Activated CD4-positive, alpha-beta T cell treated with anti-CD3 and anti-CD28 coated beads, Interleukin-2, amount 50 U/mL, for 24 hours (primary cell): Measurements from ENCODE around the gene LTBP2.
"Not testable (repeated sequence)": the region's sequence is repeated elsewhere in the genome, so short reads cannot be mapped to it uniquely, and the experiment has no call there.

Experiments used
- DNase-seq, 2 donors: peaks; one replicate each; pipeline ENCODE4 v3.0.0-alpha.2; 2020; ENCODE audit warnings: low read depth in 1 of 2, low spot score in 1 of 2

The LTBP2 gene

DNA sequence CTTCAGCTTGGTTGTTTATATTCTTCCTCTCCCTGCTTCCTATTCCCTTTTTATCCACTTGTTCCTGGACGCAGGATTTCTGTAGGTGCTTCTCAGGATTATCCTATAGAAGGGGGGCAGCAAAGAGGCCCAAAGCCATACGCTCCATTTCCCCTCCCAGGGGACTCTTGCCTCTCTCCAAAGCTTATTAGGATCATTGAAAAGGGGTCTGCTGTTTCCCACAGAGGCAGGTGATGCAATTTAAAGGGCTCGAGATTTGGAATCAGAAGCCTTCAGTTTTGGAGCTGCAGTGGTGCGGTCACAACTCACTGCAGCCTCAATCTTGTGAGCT is 154.5 kb downstream of the LTBP2 start:
- DNase-seq, result no peak

DNA sequence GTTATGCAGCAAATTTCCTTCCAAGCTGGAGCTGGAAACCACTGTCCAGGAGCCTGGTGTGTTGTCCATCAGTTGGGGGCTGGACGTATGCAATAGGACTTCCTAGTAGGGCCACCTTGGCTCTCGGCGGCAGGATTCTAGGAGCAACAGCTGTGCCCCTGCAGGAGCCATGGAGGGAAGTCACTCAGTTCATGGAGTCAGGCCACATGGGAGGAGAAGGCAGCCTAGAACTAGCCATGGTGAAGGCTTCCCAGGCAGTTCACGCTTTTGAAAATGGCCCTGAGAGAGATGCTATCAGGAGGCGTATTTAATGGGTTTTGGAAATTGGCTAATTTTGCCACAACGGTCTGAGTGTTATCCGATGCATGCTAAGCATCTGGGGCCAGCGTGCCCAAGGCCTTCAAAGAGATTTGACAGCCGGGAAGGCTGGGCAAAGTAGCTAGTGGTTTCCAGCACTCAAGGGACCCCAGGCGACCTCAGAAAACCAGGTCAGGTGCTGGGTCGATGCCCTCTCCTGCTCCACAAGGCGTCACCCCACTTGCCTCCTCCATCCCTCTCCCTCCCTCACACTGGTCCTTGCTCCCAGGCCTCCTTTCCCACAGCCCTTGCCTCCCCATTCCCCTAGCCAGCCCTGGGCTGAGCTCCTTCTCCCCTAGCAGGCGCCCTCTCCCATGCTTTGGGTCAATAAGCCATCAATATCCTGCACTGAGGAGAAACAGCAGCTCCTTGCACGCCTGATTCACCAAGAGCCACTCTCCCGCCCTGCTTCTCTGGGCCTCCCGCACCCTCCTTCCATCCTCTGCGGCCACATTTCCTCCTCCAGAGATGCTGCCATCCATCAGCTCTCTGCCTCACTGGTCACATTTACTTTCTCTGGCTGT is 155.1 kb downstream of the LTBP2 start:
- no peak for DNase-seq

DNA sequence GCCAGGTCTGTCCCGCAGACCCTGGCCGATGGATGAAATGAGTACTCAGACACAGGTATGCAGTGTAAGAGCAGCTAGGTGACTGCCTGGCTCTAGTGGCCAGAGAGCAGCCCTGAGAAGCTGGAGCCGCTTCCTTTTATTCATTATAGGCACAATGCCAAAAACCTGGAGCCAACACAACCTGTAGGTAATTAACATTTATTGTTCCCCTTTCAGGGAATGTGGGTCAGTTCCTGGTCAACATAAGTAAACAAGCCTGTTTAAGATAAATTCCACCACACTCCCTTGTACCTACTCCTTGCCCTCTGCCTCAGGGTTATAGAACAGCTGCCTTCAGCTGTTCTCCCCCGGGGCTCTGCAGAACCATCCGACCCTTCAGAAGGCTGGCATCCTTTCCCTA is 157.6 kb downstream of the LTBP2 start:
- DNase-seq, result not testable (repeated sequence)
